GM23338 (cell line): ENCODE measurements around the gene RAD51B.

ENCODE experiments used
- CTCF ChIP-seq, 2 experiments: fragments of 200-600 bp in 1 of 2; sonication (generic) in 1 of 2; conservative IDR thresholded peaks; 2 replicates each; pipeline versions ENCODE4 v1.5.1 to v1.6.1; 2016 to 2017; ENCODE audit warnings: antibody characterized with exemption in 2 of 2, low read depth in 2 of 2, mild to moderate bottlenecking in 2 of 2, moderate library complexity in 1 of 2
- EZH2 ChIP-seq: fragments of 200-600 bp; sonication (generic); IDR thresholded peaks from one replicate; pipeline ENCODE4 v1.8.0; 2017; ENCODE audit warnings: antibody characterized with exemption, mild to moderate bottlenecking, low read depth; ENCODE audit not compliant: unreplicated experiment
- EZH2phosphoT487 ChIP-seq: fragments of 200-600 bp; sonication (generic); IDR thresholded peaks from one replicate; pipeline ENCODE4 v1.8.1; 2018; ENCODE audit warnings: antibody characterized with exemption; ENCODE audit not compliant: unreplicated experiment
- POLR2AphosphoS5 ChIP-seq: IDR thresholded peaks from 2 replicates; pipeline ENCODE4 v1.6.1; 2016; ENCODE audit warnings: antibody characterized with exemption, low read depth
- ZNF114 ChIP-seq: fragments of 250-450 bp; sonication (Bioruptor Pico); IDR thresholded peaks from 2 replicates; pipeline ENCODE4 v1.5.0; 2020; ENCODE audit warnings: mild to moderate bottlenecking, moderate library complexity

- no peak for TF ChIP-seq CTCF (conservative IDR thresholded peaks at IDR 0.05; ENCODE audit: low read depth in 2 of 2)
- no peak for TF ChIP-seq EZH2
- no peak for TF ChIP-seq EZH2phosphoT487
- TF ChIP-seq POLR2AphosphoS5: no peak
- no peak for TF ChIP-seq ZNF114 (CRISPR knock-in tag)
Measured at GRCh38 chr14:68384881-68385280, 565.3 kb downstream of the RAD51B start.
